Dermis blood vessel endothelial cell (primary cell): Measurements from ENCODE around the gene LRMDA. TPM values are rescaled to one million over a fixed set of nuclear protein-coding genes. Genes with fewer than 3 reads are reported as not detected.

ENCODE experiments used
- DNase-seq: peaks from one replicate; pipeline ENCODE4 v3.0.0; 2010
- total RNA-seq: library from RNA; depleted of rRNA; stranded (reverse); fragments of >200 nt; gene quantifications from 2 replicates; pipeline ENCODE4 v1.2.3, GENCODE V29; 2014

Gene LRMDA
- total RNA-seq, 1 donor from 2014 or later = 27.4 TPM

GRCh38 chr10:75542084-75542483 is 110.7 kb downstream of the LRMDA start:
- no peak for DNase-seq

DNA sequence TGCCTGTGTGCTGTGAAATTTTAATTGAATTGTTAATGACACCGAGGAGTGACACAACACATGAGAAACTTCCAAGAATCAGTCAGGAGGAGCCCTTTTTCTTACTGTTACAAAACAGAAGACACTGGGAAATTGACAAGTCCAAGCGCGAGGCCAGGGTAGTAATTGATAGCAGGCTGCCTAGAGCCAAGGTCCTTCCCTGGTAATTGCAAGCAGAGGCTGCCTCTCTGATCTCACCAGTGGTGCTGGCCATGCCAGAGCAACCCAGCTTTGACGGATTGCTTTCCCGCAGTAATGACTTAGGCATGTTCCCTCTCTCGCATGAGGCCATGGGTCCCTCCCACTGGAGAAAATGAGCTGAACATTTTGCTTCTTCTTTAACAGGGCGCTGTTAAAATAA is 111.5 kb downstream of the LRMDA start:
- no peak for DNase-seq

- no peak for DNase-seq
Measured at GRCh38 chr10:75544386-75544785, 113.0 kb downstream of the LRMDA start.

DNA sequence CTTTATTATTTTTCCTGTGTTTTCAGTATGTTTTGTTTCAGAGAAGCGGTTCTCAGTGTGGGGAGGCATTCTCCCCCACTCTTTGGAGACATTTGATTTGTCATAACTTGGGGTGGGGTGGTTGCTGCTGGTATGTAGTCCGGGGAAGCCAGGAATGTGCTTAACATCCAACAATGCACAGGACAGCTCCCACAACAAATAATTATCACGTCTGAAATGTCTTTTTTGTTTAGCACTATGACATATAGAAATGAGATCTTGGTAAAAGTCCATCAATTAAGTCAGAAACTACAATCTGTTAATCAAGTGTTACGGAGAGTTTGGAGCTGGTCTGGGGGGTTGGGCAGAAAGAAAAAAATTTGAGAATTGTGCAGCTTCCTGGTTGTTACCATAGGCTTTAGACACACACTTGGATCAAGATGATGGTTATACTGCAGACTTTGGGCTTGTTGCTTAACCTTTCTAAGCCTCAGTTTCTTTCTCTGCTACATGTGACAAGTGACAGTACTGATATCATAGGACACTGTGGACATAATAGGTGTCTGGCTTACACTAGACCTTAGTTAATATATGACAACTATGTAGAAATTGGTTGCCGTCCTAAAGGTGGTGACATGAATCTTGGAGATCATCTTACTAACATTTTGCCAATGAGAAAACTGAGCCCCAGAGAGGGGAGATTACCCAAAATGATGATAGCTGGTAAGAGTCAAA is 113.7 kb downstream of the LRMDA start:
- DNase-seq = no peak

DNA sequence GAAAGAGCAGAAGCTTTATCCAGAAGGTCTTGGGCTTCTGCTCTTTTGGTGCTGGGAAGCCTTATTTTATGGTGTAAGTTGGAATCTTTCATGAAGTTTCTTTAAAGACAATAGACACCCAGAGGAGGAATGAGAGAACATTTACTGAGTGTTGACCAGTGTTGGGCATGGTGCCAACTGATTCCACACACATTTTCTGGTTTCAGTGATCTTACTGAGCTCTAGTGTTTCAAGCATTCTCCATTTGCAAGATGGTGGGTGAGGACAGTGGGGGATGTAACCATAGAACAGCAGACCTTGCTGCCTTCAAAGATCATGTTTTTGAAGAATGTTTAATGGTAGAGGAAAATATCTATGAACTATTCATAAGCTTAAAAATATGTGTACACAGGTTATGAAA is 114.6 kb downstream of the LRMDA start:
- DNase-seq = no peak

DNA sequence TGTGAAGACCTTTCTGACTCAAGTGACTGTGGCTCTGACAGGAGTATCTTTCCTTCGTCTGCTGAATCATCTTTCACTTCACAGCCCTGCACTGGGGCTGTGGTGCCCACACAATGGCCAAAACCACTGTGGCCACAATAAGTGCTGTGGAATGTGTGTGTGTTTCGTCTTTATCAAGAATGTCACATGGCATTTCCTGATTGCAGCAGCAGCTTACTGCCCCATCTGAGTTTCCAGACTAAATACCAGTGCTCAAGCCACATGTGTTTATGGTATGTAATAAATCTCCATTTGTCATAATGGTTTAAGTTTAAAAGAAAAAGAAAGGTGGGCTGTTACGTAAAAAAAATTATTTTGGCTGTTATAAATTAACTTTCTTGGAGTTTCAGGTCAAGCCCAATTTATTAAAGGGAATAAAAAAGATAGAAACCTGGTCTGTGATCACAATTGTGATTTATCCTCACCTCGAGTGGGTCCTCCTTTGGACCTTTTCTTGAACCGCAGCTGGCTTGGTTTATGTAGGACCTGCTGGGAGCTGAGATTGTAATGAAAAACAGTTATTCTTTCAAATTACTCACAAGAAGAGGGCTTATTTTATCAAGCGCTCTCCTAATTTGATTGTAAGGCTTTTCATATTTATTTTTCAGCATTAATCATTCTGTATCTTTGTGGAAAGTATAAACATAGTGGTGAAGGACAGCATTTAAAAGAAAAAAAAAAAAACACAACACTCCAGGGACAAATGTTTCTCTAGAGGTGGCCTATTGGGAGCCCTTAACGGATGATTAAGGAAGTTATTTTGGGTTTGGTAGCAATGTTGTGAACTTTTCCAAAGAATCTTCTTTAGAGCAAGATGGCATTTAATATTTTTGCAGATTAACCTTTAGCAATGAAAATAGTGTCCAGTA is 116.2 kb downstream of the LRMDA start:
- peak; percentile 4 for DNase-seq

GRCh38 chr10:75548356-75548755 is 116.9 kb downstream of the LRMDA start:
- no peak for DNase-seq

DNA sequence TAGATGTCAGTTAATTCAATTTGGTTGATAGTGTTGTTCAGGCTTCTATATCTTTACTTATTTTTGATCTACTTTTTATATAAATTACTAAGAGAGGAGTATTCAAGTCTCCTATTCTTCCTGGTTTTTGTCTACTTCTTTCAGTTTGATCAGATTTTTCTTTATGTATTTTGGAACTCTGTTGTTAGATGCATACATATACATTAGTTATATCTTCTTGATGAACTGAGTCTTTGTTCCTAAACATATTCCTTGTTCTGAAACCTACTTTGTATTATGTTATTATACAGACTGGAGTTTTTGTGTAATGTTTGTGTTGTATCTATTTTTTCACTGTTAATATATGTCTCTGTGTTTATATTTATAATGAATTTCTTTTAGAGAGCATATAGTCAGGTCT is 118.8 kb downstream of the LRMDA start:
- DNase-seq = no peak

DNA sequence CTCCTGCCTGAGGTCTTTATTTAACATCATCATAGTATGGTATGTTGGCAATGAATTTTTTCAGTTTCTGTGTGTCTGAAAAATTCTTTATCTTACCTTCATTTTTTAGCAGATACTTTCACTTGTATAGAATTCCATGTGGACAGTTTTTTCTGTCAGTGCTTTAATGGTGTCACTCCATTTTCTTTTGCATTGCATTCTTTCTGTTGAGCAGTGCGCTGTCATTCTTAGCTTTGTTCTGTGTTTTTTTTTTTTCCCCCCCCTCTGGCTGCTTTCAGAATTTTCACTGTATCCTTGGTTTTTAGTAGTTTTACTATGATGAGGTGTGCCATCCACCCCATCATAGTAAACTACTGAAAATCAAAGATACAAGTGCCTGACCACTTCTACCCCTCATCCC is 120.7 kb downstream of the LRMDA start:
- no peak for DNase-seq

- DNase-seq = no peak
Measured at GRCh38 chr10:75553550-75553949, 122.1 kb downstream of the LRMDA start.

DNA sequence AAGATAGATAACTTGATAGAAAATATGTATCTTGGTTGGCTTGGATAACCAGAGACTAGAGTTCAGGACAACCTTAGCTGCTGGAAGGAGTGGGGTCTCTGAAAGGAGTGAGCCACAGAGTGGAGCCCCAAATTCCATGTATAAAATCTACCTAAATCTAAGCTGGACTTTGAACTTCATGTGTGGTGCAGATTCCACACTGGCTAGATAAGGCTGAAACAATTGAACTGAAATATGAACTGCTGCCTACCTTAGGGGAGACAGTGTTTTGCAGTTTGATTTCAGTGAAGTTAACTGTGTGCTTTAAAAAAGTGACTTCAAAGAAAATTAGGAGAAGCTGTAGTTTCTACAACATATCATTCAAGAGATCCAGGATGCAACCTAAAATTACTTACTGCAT is 123.9 kb downstream of the LRMDA start:
- DNase-seq = no peak

- no peak for DNase-seq
Measured at GRCh38 chr10:75556320-75556719, 124.9 kb downstream of the LRMDA start.

DNA sequence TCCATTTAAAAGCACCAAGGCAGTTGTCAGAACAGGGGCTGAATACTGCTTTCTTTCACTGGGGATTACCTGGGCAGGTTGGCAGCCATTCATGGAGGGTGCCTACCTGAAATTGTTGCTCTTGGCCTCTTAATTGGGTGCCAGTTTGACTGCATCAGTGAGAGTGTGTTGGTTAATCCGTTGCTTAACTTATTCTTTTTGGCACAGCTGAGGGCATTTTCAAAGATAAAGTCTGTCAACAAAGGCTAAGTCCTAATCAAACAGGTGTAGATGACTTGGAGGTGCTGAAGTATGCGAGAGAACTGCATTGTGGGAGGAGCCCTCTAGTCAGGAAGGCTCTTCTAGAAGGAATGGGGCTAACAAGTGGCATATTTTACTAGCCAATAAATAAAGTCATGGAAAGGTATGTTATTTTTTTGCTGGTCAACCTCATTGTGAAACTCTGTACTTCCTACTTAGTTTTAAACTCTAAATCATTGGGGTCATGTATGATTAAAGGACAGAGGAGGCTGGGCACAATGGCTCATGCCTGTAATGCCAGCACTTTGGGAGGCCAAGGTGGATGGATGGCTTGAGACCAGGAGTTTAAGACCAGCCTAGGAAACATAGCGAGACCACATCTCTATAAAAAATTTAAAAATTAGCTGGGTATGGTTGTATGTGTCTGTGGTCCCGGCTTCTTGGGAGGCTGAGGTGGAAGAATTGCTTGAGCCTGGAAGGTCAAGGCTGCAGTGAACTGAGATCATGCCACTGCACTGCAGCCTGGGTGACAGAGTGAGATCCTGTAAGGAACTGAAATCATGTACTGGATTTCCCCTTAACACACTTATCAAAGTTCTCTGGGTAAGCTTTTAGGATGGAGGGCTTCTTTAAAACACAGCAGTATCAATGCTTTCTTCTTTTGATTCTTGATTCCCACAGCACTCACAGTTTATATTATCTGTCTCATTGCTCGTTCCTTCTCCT is 134.1 kb downstream of the LRMDA start:
- no peak for DNase-seq

DNA sequence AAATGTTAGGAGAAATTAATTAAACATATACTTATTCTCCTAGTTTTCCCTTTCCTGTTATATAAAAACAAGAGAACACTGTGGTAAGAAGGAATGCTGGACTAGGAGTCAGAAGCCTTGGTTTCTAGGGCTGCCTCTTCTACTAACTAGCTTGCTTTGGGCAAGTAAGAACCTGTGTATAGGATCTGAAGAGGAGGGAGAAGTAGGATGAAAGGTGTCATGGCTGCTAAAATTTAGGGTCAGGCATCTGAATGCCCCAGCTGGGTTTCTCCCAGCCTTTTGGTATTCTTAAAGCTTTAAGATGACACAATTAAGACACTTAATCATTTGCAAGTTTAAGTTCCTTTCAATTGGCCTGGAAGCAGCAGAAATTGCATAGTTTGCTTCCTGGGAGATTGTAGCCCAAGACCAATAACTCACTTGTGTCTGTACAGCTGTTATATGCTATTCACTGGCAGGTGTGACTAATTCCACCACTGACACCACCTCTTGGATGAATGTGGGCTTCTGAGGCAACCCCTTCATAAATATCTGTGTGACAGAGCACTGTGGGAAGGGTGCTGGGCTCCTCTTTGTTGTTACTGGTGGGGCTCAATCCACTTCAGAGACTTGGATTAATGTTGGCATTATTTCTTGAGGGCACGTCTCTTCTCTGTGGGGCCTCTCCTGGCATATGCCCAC is 137.2 kb downstream of the LRMDA start:
- no peak for DNase-seq

- no peak for DNase-seq
Measured at GRCh38 chr10:75569506-75569905, 138.1 kb downstream of the LRMDA start.

- no peak for DNase-seq
Measured at GRCh38 chr10:75572478-75572877, 141.1 kb downstream of the LRMDA start.

GRCh38 chr10:75575940-75576339 is 144.5 kb downstream of the LRMDA start:
- DNase-seq = no peak

DNA sequence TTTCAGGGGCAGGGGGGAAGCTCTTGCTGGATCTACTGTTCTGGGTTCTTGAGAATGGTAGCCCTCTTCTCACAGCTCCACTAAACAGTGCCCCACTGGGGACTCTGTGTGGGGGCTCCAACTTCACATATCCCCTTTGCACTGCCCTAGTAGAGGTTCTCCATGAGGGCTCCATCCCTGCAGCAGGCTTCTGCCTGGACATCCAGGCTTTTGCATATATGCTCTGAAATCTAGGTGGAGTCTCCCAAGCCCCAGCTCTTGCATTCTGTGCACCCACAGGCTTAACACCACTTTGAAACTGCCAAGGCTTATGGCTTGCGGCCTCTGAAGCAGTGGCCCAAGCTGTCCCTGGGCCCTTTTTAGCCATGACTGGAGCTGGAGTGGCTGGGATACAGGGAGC is 150.7 kb downstream of the LRMDA start:
- DNase-seq = no peak

GRCh38 chr10:75585294-75585693 is 153.9 kb downstream of the LRMDA start:
- DNase-seq = no peak

DNA sequence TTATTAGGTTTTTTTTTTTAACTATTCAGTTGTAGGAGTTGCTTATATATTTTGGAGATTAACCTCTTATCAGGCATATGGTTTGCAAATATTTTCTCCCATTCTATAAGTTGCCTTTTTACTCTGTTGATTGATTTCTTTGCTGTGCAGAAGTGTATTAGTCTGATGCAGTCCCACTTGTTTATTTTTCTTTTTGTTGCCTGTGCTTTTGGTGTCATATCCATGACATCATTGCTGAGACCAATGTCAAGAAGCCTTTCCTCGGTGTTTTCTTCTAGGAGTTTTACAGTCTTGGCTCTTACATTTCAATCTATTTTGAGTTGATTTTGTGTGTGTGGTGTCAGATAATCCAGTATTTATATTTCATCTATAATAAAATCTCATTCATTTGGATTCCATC is 155.4 kb downstream of the LRMDA start:
- DNase-seq = no peak

DNA sequence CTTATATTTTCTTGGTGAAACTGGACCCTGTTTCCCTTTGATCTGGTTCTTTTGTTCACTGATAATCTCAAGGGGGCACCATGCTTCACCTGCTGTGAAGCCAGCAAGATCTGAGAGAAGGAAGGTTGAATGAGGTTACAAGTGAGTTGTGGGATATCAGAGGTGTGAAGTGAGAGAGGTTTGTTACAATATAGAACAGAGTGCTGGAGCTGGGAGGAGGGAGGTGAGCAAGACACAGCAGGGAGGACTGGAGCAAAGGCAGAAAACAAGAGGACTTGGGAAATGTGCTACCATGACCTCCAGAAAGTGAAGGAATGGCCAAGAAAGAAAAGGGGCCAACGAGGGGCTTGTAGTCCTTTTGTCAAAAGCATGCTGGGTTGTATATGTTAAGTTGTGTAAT is 156.6 kb downstream of the LRMDA start:
- no peak for DNase-seq
